Glutamatergic neuron (in vitro differentiated cells): ENCODE results near the gene IL21R. TPM values are rescaled to one million over a fixed set of nuclear protein-coding genes. Genes with fewer than 3 reads are reported as not detected.

Source experiments
- DNase-seq: peaks from one replicate; pipeline ENCODE4 v3.0.0; 2022
- H3K27ac Mint-ChIP-seq: one replicate; pipeline ENCODE4 v1.8.0; 2020; ENCODE audit warnings: mild to moderate bottlenecking, mixed read lengths, inconsistent platforms; ENCODE audit not compliant: unreplicated experiment
- H3K27me3 Mint-ChIP-seq: one replicate; pipeline ENCODE4 v1.8.0; 2020; ENCODE audit warnings: mild to moderate bottlenecking, moderate library complexity, mixed read lengths, inconsistent platforms; ENCODE audit not compliant: unreplicated experiment
- H3K36me3 Mint-ChIP-seq: one replicate; pipeline ENCODE4 v1.8.0; 2020; ENCODE audit warnings: mild to moderate bottlenecking, mixed read lengths, inconsistent platforms; ENCODE audit not compliant: unreplicated experiment
- H3K4me1 Mint-ChIP-seq: one replicate; pipeline ENCODE4 v1.8.0; 2020; ENCODE audit warnings: mild to moderate bottlenecking, low read depth, mixed read lengths, inconsistent platforms; ENCODE audit not compliant: unreplicated experiment
- H3K4me3 Mint-ChIP-seq: one replicate; pipeline ENCODE4 v1.8.0; 2020; ENCODE audit warnings: mild to moderate bottlenecking, mixed read lengths, inconsistent platforms; ENCODE audit not compliant: unreplicated experiment
- H3K9me3 Mint-ChIP-seq: one replicate; pipeline ENCODE4 v1.8.0; 2020; ENCODE audit warnings: mild to moderate bottlenecking, moderate library complexity, mixed read lengths, inconsistent platforms; ENCODE audit not compliant: unreplicated experiment
- CTCF ChIP-seq: fragments of 200-600 bp; sonication (generic); IDR thresholded peaks from one replicate; pipeline ENCODE4 v1.5.0; 2021; ENCODE audit not compliant: partially characterized antibody, unreplicated experiment
- total RNA-seq: library from RNA; stranded (reverse); fragmentation: NEBNext Ultra II Directional; extraction: Animal tissue kit (Norgen Biotek cat#: 25700); gene quantifications from one replicate; pipeline ENCODE4 v1.2.1, GENCODE V29; 2021; ENCODE audit not compliant: unreplicated experiment

IL21R gene
- total RNA-seq, 1 donor from 2014 or later: 0.86 TPM

DNA sequence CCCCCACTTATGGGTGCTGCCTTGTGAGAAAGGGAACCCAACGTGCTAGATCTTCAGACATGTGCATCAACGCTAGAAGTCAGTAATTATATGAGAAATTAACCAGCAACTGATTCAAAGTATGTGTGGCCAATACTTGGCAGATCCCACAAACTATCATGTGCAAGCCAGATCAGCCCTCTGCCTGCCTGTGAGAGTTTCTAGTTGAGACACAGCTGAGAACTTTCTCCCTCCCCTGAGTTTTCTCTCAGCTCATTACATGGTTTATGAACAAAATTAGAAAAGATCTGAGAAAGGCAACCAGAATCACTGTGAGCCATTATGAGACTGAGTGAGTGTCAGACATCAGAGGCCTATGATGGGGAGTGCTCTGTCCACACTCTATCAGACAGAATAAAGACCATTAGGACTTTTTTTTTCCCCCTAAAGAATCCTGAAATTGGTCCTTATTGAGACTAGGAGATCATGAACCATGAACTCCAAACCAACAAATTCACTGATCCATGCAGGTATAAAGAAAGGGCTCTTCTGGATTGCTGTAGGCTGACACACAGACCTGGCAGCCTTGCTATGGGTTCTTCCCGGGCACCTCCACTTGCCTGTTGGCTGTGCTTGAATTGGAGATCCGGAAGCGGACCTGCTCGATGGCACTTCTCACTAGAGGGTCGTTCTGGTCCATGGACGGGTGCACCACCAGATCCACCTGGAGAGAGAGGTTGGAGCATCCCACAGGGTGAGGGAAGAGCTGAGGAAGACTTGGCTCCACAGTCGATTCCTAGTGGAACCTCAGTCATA is 96.3 kb downstream of the IL21R start:
- H3K27ac Mint-ChIP-seq: no peak overlapping the region
- no peaks in the 10 kb centered on the region for H3K36me3 Mint-ChIP-seq

GRCh38 chr16:27498916-27499658 is 97.1 kb downstream of the IL21R start:
- H3K36me3 Mint-ChIP-seq: no peaks in the 10 kb centered on the region
- H3K27ac Mint-ChIP-seq: no peak overlapping the region
- no peak overlapping the region for H3K4me3 Mint-ChIP-seq
- no peak for DNase-seq
- peaks cover 3% of the 10 kb centered on the region for H3K4me1 Mint-ChIP-seq
- peaks cover 2% of the 10 kb centered on the region for H3K27me3 Mint-ChIP-seq
- no peak for TF ChIP-seq CTCF
- H3K9me3 Mint-ChIP-seq: no peaks in the 10 kb centered on the region

More for the DNA sequence above, 96.3 kb downstream of the IL21R start:
- no peak for DNase-seq
- TF ChIP-seq CTCF: no peak
- peaks cover 2% of the 10 kb centered on the region for H3K27me3 Mint-ChIP-seq
- H3K9me3 Mint-ChIP-seq: no peaks in the 10 kb centered on the region
- H3K4me3 Mint-ChIP-seq: no peak overlapping the region
- H3K4me1 Mint-ChIP-seq: peaks cover 3% of the 10 kb centered on the region

DNA sequence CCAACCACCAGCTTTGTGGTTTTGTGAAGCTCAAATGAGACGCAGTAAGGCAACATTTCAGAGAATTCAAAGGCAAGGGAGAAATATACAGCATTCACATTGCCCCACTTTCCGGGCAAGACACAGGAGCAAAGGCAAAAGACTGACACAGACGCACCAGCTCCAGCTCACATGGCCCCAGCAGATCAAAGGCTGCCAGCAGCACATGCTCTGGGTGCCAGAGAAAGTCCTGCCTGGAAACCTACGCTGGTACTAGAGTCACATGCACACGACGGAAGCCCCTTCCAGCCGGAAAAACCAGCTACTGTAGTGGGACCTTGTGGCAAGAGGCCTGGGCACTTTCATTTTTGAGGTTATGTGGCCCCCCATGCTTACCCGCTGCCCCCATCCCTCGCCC is 97.7 kb downstream of the IL21R start:
- Mint-ChIP-seq H3K4me1 (peaks cover 3% of the 10 kb centered on the region), H3K27ac (no peak overlapping the region), H3K9me3 (no peaks in the 10 kb centered on the region), H3K27me3 (peaks cover 2% of the 10 kb centered on the region), H3K4me3 (no peak overlapping the region), H3K36me3 (no peaks in the 10 kb centered on the region)
- TF ChIP-seq CTCF: no peak
- DNase-seq: no peak

GRCh38 chr16:27500801-27501200 is 98.8 kb downstream of the IL21R start:
- H3K36me3 Mint-ChIP-seq: no peaks in the 10 kb centered on the region
- DNase-seq: no peak
- peaks cover 2% of the 10 kb centered on the region for H3K27me3 Mint-ChIP-seq
- H3K27ac Mint-ChIP-seq: no peak overlapping the region
- no peak overlapping the region for H3K4me3 Mint-ChIP-seq
- H3K4me1 Mint-ChIP-seq: no peaks in the 10 kb centered on the region
- no peak for TF ChIP-seq CTCF
- peaks cover under 1% of the 10 kb centered on the region for H3K9me3 Mint-ChIP-seq

Other genes with a start within 250 kb of the IL21R start
- 9.6 TPM for gene KDM8, start 198.6 kb upstream of the IL21R start, total RNA-seq
- 32.7 TPM for gene NSMCE1, start 133.4 kb upstream of the IL21R start, total RNA-seq
- gene IL4R, start 88.2 kb upstream of the IL21R start, total RNA-seq: 10.8 TPM
- gene GTF3C1, start 147.7 kb downstream of the IL21R start, total RNA-seq: 106 TPM
- gene KATNIP, start 148.0 kb downstream of the IL21R start, total RNA-seq: 22.9 TPM